Erythroblast (primary cell): ENCODE measurements around the gene METRN.

Experiments used
- DNase-seq, 2 experiments: peaks; one replicate each; lab custom pipeline; 2025; lab: John Stamatoyannopoulos, UW
- GATA1 ChIP-seq: IDR thresholded peaks from 2 replicates; pipeline ENCODE4 v1.6.1; 2011; ENCODE audit warnings: low read depth, mild to moderate bottlenecking, control low read depth, low read length, moderate library complexity
- POLR2A ChIP-seq: IDR thresholded peaks from 2 replicates; pipeline ENCODE4 v1.6.1; 2011; ENCODE audit warnings: mild to moderate bottlenecking, low read length

METRN gene

GRCh38 chr16:715477-716199, 720 bp downstream of the METRN start:
- TF ChIP-seq POLR2A (peak; percentile 12), GATA1 (no peak)

GRCh38 chr16:716200-716568, 1.3 kb downstream of the METRN start:
- no peak for DNase-seq
- TF ChIP-seq GATA1, result no peak
- TF ChIP-seq POLR2A, result no peak

More at GRCh38 chr16:715477-716199, 720 bp downstream of the METRN start:
- DNase-seq, result peak; percentile 60 to 64

GRCh38 chr16:716768-717325, 1.9 kb downstream of the METRN start:
- no peak for TF ChIP-seq GATA1
- TF ChIP-seq POLR2A, result no peak
- no peak for DNase-seq

GRCh38 chr16:717450-718245, 2.7 kb downstream of the METRN start:
- TF ChIP-seq GATA1, result no peak
- TF ChIP-seq POLR2A, result no peak
- no peak for DNase-seq

- no peak for DNase-seq
- TF ChIP-seq POLR2A, result peak; percentile 8
- TF ChIP-seq GATA1, result no peak
Observed at GRCh38 chr16:718389-718788, 3.5 kb downstream of the METRN start.

- no peak for DNase-seq
- TF ChIP-seq POLR2A (no peak), GATA1 (no peak)
Observed at GRCh38 chr16:718922-719321, 4.0 kb downstream of the METRN start.

GRCh38 chr16:719815-720446, 5.0 kb downstream of the METRN start:
- TF ChIP-seq POLR2A (no peak), GATA1 (no peak)
- DNase-seq, result peak; percentile 41 to 46

- peak; percentile 60 to 62 for DNase-seq
- TF ChIP-seq GATA1 (no peak), POLR2A (no peak)
Observed at GRCh38 chr16:720447-720989, 5.6 kb downstream of the METRN start.

- TF ChIP-seq GATA1 (no peak), POLR2A (peak; percentile 85)
Observed at GRCh38 chr16:720990-721764, 6.3 kb downstream of the METRN start, which contains the start of gene ANTKMT. Gene ANTKMT, plus strand, starts transcription at chr16:721146. Its CDS starts 129 bp downstream, at chr16:721275.

GRCh38 chr16:721765-722540, 7.0 kb downstream of the METRN start:
- TF ChIP-seq GATA1 (no peak), POLR2A (no peak)
- no peak for DNase-seq

More at GRCh38 chr16:720990-721764, 6.3 kb downstream of the METRN start, which contains the start of gene ANTKMT:
- peak; percentile 89 for DNase-seq

GRCh38 chr16:722835-723633, 8.1 kb downstream of the METRN start:
- TF ChIP-seq GATA1, result no peak
- no peak for TF ChIP-seq POLR2A
- no peak for DNase-seq

GRCh38 chr16:723695-724094, 8.8 kb downstream of the METRN start:
- TF ChIP-seq POLR2A (no peak), GATA1 (no peak)
- DNase-seq, result no peak
